ENCODE results near the gene GABBR2. TPM values are rescaled to one million over a fixed set of nuclear protein-coding genes. Genes with fewer than 3 reads are reported as not detected.

GABBR2 gene
- total and polyA plus RNA-seq, 5 experiments from 2014 or later, result not detected

GRCh38 chr9:98449871-98450270, 258.9 kb downstream of the GABBR2 start:
- DNase-seq (no peak), ATAC-seq (no peak)
- Mint-ChIP-seq H3K27me3 (peaks cover 7 to 43% (median 20%) of the 10 kb centered on the region in 5 donors), H3K4me3 (no peak overlapping the region), H3K4me1 (peaks cover 0 to 6% (median 0%) of the 10 kb centered on the region in 4 donors), H3K36me3 (no peaks in the 10 kb centered on the region), H3K9me3 (no peaks in the 10 kb centered on the region), H3K27ac (no peak overlapping the region)
- POLR2A ChIA-PET, result no interaction called here

- no peak for DNase-seq
- H3K27me3 Mint-ChIP-seq, result peaks cover 7 to 27% (median 14%) of the 10 kb centered on the region in 5 donors
- H3K27ac Mint-ChIP-seq, result no peak overlapping the region
- POLR2A ChIA-PET, result no interaction called here
- no peaks in the 10 kb centered on the region for H3K36me3 Mint-ChIP-seq
- no peak overlapping the region for H3K4me3 Mint-ChIP-seq
- peaks cover 0 to 6% (median 0%) of the 10 kb centered on the region in 4 donors for H3K4me1 Mint-ChIP-seq
- no peaks in the 10 kb centered on the region for H3K9me3 Mint-ChIP-seq
- ATAC-seq, result no peak
Measured at GRCh38 chr9:98445576-98445975, 263.2 kb downstream of the GABBR2 start.

GRCh38 chr9:98444601-98445000, 264.1 kb downstream of the GABBR2 start:
- DNase-seq, result no peak
- no peak for ATAC-seq
- H3K9me3 Mint-ChIP-seq, result no peaks in the 10 kb centered on the region
- peaks cover 7 to 27% (median 13%) of the 10 kb centered on the region in 5 donors for H3K27me3 Mint-ChIP-seq
- no peak overlapping the region for H3K27ac Mint-ChIP-seq
- POLR2A ChIA-PET, result no interaction called here
- H3K36me3 Mint-ChIP-seq, result no peaks in the 10 kb centered on the region
- no peak overlapping the region for H3K4me3 Mint-ChIP-seq
- H3K4me1 Mint-ChIP-seq, result peaks cover 0 to 6% (median 0%) of the 10 kb centered on the region in 4 donors

- ATAC-seq, result no peak
- peaks cover 0 to 6% (median 0%) of the 10 kb centered on the region in 4 donors for H3K4me1 Mint-ChIP-seq
Measured at GRCh38 chr9:98442541-98442940, 266.2 kb downstream of the GABBR2 start.

GRCh38 chr9:98442114-98442513, 266.6 kb downstream of the GABBR2 start:
- H3K4me3 Mint-ChIP-seq, result no peak overlapping the region
- no peaks in the 10 kb centered on the region for H3K9me3 Mint-ChIP-seq
- peaks cover 0 to 6% (median 0%) of the 10 kb centered on the region in 4 donors for H3K4me1 Mint-ChIP-seq
- ATAC-seq (no peak), DNase-seq (no peak)
- no peak overlapping the region for H3K27ac Mint-ChIP-seq
- POLR2A ChIA-PET, result no interaction called here
- no peaks in the 10 kb centered on the region for H3K36me3 Mint-ChIP-seq
- peaks cover 2 to 27% (median 10%) of the 10 kb centered on the region in 5 donors for H3K27me3 Mint-ChIP-seq

More at GRCh38 chr9:98442541-98442940, 266.2 kb downstream of the GABBR2 start:
- peaks cover 3 to 27% (median 13%) of the 10 kb centered on the region in 5 donors for H3K27me3 Mint-ChIP-seq
- POLR2A ChIA-PET, result no interaction called here
- H3K9me3 Mint-ChIP-seq, result no peaks in the 10 kb centered on the region
- no peak overlapping the region for H3K4me3 Mint-ChIP-seq
- H3K36me3 Mint-ChIP-seq, result no peaks in the 10 kb centered on the region
- DNase-seq, result no peak
- no peak overlapping the region for H3K27ac Mint-ChIP-seq

- H3K36me3 Mint-ChIP-seq, result no peaks in the 10 kb centered on the region
- H3K4me1 Mint-ChIP-seq, result no peaks in the 10 kb centered on the region
- H3K27me3 Mint-ChIP-seq, result peaks cover 0 to 8% (median 0%) of the 10 kb centered on the region in 5 donors
- H3K4me3 Mint-ChIP-seq, result no peak overlapping the region
- DNase-seq, result no peak
- no peaks in the 10 kb centered on the region for H3K9me3 Mint-ChIP-seq
- no peak overlapping the region for H3K27ac Mint-ChIP-seq
- no peak for ATAC-seq
- POLR2A ChIA-PET, result no interaction called here
Measured at GRCh38 chr9:98438666-98439065, 270.1 kb downstream of the GABBR2 start.

- no peaks in the 10 kb centered on the region for H3K36me3 Mint-ChIP-seq
- DNase-seq (no peak), ATAC-seq (no peak)
- no peak overlapping the region for H3K27ac Mint-ChIP-seq
- H3K9me3 Mint-ChIP-seq, result no peaks in the 10 kb centered on the region
- peaks cover 0 to 6% (median 0%) of the 10 kb centered on the region in 5 donors for H3K27me3 Mint-ChIP-seq
- POLR2A ChIA-PET, result no interaction called here
- H3K4me1 Mint-ChIP-seq, result no peaks in the 10 kb centered on the region
- no peak overlapping the region for H3K4me3 Mint-ChIP-seq
Measured at GRCh38 chr9:98437458-98438034, 271.2 kb downstream of the GABBR2 start.

GRCh38 chr9:98432960-98433359, 275.8 kb downstream of the GABBR2 start:
- ATAC-seq (no peak), DNase-seq (no peak)
- no peaks in the 10 kb centered on the region for H3K36me3 Mint-ChIP-seq
- POLR2A ChIA-PET, result no interaction called here
- no peak overlapping the region for H3K27ac Mint-ChIP-seq
- peaks cover 0 to 3% (median 0%) of the 10 kb centered on the region in 5 donors for H3K27me3 Mint-ChIP-seq
- H3K9me3 Mint-ChIP-seq, result no peaks in the 10 kb centered on the region
- H3K4me1 Mint-ChIP-seq, result no peaks in the 10 kb centered on the region
- H3K4me3 Mint-ChIP-seq, result no peak overlapping the region

- peaks cover 0 to 3% (median 0%) of the 10 kb centered on the region in 5 donors for H3K27me3 Mint-ChIP-seq
- POLR2A ChIA-PET, result no interaction called here
- H3K4me1 Mint-ChIP-seq, result no peaks in the 10 kb centered on the region
- DNase-seq (no peak), ATAC-seq (no peak)
- H3K27ac Mint-ChIP-seq, result no peak overlapping the region
- no peak overlapping the region for H3K4me3 Mint-ChIP-seq
- H3K9me3 Mint-ChIP-seq, result no peaks in the 10 kb centered on the region
- no peaks in the 10 kb centered on the region for H3K36me3 Mint-ChIP-seq
Measured at GRCh38 chr9:98432134-98432533, 276.6 kb downstream of the GABBR2 start.

GRCh38 chr9:98430535-98431292, 278.0 kb downstream of the GABBR2 start:
- Mint-ChIP-seq H3K9me3 (no peaks in the 10 kb centered on the region), H3K4me3 (no peak overlapping the region), H3K27ac (no peak overlapping the region), H3K27me3 (peaks cover 0 to 3% (median 0%) of the 10 kb centered on the region in 5 donors), H3K4me1 (peaks cover 0 to 1% (median 0%) of the 10 kb centered on the region in 4 donors), H3K36me3 (no peaks in the 10 kb centered on the region)
- POLR2A ChIA-PET, result no interaction called here
- DNase-seq (no peak), ATAC-seq (no peak)

- Mint-ChIP-seq H3K27me3 (peaks cover 0 to 3% (median 0%) of the 10 kb centered on the region in 5 donors), H3K9me3 (no peaks in the 10 kb centered on the region), H3K4me1 (peaks cover 0 to 1% (median 0%) of the 10 kb centered on the region in 4 donors), H3K27ac (no peak overlapping the region), H3K4me3 (no peak overlapping the region), H3K36me3 (no peaks in the 10 kb centered on the region)
- no peak for DNase-seq
- ATAC-seq, result no peak
- POLR2A ChIA-PET, result no interaction called here
Measured at GRCh38 chr9:98429613-98430012, 279.1 kb downstream of the GABBR2 start.

GRCh38 chr9:98428454-98428853, 280.3 kb downstream of the GABBR2 start:
- no peak for DNase-seq
- POLR2A ChIA-PET, result no interaction called here
- ATAC-seq, result no peak
- no peak overlapping the region for H3K4me3 Mint-ChIP-seq
- H3K4me1 Mint-ChIP-seq, result peaks cover 0 to 1% (median 0%) of the 10 kb centered on the region in 4 donors
- H3K27ac Mint-ChIP-seq, result no peak overlapping the region
- H3K36me3 Mint-ChIP-seq, result no peaks in the 10 kb centered on the region
- peaks cover 0 to 3% (median 0%) of the 10 kb centered on the region in 5 donors for H3K27me3 Mint-ChIP-seq
- no peaks in the 10 kb centered on the region for H3K9me3 Mint-ChIP-seq

- Mint-ChIP-seq H3K36me3 (no peaks in the 10 kb centered on the region), H3K4me1 (peaks cover 0 to 1% (median 0%) of the 10 kb centered on the region in 4 donors), H3K27me3 (peaks cover 0 to 3% (median 0%) of the 10 kb centered on the region in 5 donors), H3K27ac (no peak overlapping the region), H3K9me3 (no peaks in the 10 kb centered on the region), H3K4me3 (no peak overlapping the region)
- ATAC-seq (no peak), DNase-seq (no peak)
- POLR2A ChIA-PET, result no interaction called here
Measured at GRCh38 chr9:98427491-98427890, 281.2 kb downstream of the GABBR2 start.

Measured in naive thymus-derived CD8-positive, alpha-beta T cell (primary cell).